Tibial nerve (tissue), 4 donors: Measurements from ENCODE around the gene ZBTB20.

Source experiments
- EP300 ChIP-seq, 2 donors: sonication (generic); formaldehyde crosslinking; IDR thresholded peaks; one replicate each; pipeline ENCODE4 v1.6.1; 2017; ENCODE audit warnings: antibody characterized with exemption in 2 of 2, mild to moderate bottlenecking in 1 of 2
- POLR2A ChIP-seq, 2 donors: fragments of 450-650 bp; IDR thresholded peaks; one replicate each; pipeline ENCODE4 v1.6.1; 2017; ENCODE audit warnings: antibody characterized with exemption in 2 of 2, mild to moderate bottlenecking in 2 of 2, moderate library complexity in 2 of 2
- TF ChIP-seq, protein P1 (sequence below), 5 experiments: fragments of 200-600 bp in 3 of 5; fragments of 450-650 bp in 2 of 5; sonication (generic) in 3 of 5; IDR thresholded peaks; one replicate each; pipeline ENCODE4 v1.5.1; 2016 to 2019; ENCODE audit warnings: antibody characterized with exemption in 5 of 5, mild to moderate bottlenecking in 3 of 5, moderate library complexity in 2 of 5

- TF ChIP-seq, protein P1, sequence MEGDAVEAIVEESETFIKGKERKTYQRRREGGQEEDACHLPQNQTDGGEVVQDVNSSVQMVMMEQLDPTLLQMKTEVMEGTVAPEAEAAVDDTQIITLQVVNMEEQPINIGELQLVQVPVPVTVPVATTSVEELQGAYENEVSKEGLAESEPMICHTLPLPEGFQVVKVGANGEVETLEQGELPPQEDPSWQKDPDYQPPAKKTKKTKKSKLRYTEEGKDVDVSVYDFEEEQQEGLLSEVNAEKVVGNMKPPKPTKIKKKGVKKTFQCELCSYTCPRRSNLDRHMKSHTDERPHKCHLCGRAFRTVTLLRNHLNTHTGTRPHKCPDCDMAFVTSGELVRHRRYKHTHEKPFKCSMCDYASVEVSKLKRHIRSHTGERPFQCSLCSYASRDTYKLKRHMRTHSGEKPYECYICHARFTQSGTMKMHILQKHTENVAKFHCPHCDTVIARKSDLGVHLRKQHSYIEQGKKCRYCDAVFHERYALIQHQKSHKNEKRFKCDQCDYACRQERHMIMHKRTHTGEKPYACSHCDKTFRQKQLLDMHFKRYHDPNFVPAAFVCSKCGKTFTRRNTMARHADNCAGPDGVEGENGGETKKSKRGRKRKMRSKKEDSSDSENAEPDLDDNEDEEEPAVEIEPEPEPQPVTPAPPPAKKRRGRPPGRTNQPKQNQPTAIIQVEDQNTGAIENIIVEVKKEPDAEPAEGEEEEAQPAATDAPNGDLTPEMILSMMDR (IDR thresholded peaks at IDR 0.05) = no peak
- TF ChIP-seq POLR2A (IDR thresholded peaks at IDR 0.05) (no peak), EP300 (IDR thresholded peaks at IDR 0.05) (no peak)
Measured at GRCh38 chr3:114640126-114640525, 507.0 kb downstream of the ZBTB20 start.
